NCI-H82 treated with DMSO at 0.1 percent for 48 hours (cell line): ENCODE data around the gene LIAS.

Source experiments
- DNase-seq: peaks from one replicate; lab custom pipeline; 2025; ENCODE audit not compliant: unreplicated experiment; lab: John Stamatoyannopoulos, UW

LIAS gene

GRCh38 chr4:39527296-39528060 is 68.6 kb downstream of the LIAS start, which contains the start of gene UGDH:
Gene UGDH, minus strand, starts transcription at chr4:39527439. Its CDS starts 5,927 bp downstream, at chr4:39521512.
- peak; percentile 88 for DNase-seq

- no peak for DNase-seq
Measured at GRCh38 chr4:39528061-39528465, 69.2 kb downstream of the LIAS start.
